ENCODE measurements around the gene SLC40A1. TPM values are rescaled to one million over a fixed set of nuclear protein-coding genes. Genes with fewer than 3 reads are reported as not detected.

The SLC40A1 gene
- total RNA-seq, 1 donor from 2014 or later, result 40.8 TPM

GRCh38 chr2:189527812-189528592 is 52.6 kb downstream of the SLC40A1 start:
- Histone ChIP-seq H3K27me3 (no peaks in the 10 kb centered on the region), H3K9me3 (no peaks in the 10 kb centered on the region), H3K4me3 (no peak overlapping the region), H3K36me3 (no peaks in the 10 kb centered on the region), H3K27ac (no peak overlapping the region), H3K4me1 (peaks cover 0 to 20% of the 10 kb centered on the region in 2 donors)
- intact Hi-C loops (cut with DNase I), result no loop called here
- TF ChIP-seq CTCF (IDR thresholded peaks at IDR 0.05), result no peak
- DNase-seq (ENCODE audit: low spot score in 2 of 2), result no peak

- H3K4me3 ChIP-seq, result peak overlapping the region in 1 of 2 donors; percentile 1
- H3K27ac ChIP-seq, result peak overlapping the region; percentile 1 to 24
- no peak for TF ChIP-seq CTCF (IDR thresholded peaks at IDR 0.05)
- peaks cover 0 to 26% of the 10 kb centered on the region in 2 donors for H3K4me1 ChIP-seq
- H3K27me3 ChIP-seq, result no peaks in the 10 kb centered on the region
- no peak for DNase-seq (ENCODE audit: low spot score in 2 of 2)
- H3K9me3 ChIP-seq, result no peaks in the 10 kb centered on the region
- H3K36me3 ChIP-seq, result no peaks in the 10 kb centered on the region
- intact Hi-C loops (cut with DNase I), result no loop called here
These were observed 53.4 kb downstream of the SLC40A1 start for GRCh38 chr2:189527041-189527750.

- H3K36me3 ChIP-seq, result no peaks in the 10 kb centered on the region
- H3K27ac ChIP-seq, result no peak overlapping the region
- TF ChIP-seq CTCF (IDR thresholded peaks at IDR 0.05), result no peak
- intact Hi-C loops (cut with DNase I), result no loop called here
- DNase-seq (ENCODE audit: low spot score in 2 of 2), result no peak
- no peak overlapping the region for H3K4me3 ChIP-seq
- H3K27me3 ChIP-seq, result no peaks in the 10 kb centered on the region
- no peaks in the 10 kb centered on the region for H3K9me3 ChIP-seq
- peaks cover 0 to 33% of the 10 kb centered on the region in 2 donors for H3K4me1 ChIP-seq
These were observed 54.3 kb downstream of the SLC40A1 start for GRCh38 chr2:189526241-189526640.

- Histone ChIP-seq H3K27ac (no peak overlapping the region), H3K9me3 (no peaks in the 10 kb centered on the region), H3K36me3 (no peaks in the 10 kb centered on the region), H3K4me1 (peaks cover 0 to 33% of the 10 kb centered on the region in 2 donors), H3K4me3 (no peak overlapping the region), H3K27me3 (no peaks in the 10 kb centered on the region)
- no peak for DNase-seq (ENCODE audit: low spot score in 2 of 2)
- intact Hi-C loops (cut with DNase I), result no loop called here
- TF ChIP-seq CTCF (IDR thresholded peaks at IDR 0.05), result no peak
These were observed 55.8 kb downstream of the SLC40A1 start for GRCh38 chr2:189524746-189525145.

GRCh38 chr2:189522435-189523151 is 58.0 kb downstream of the SLC40A1 start:
- Histone ChIP-seq H3K9me3 (no peaks in the 10 kb centered on the region), H3K4me3 (no peak overlapping the region), H3K4me1 (peaks cover 0 to 33% of the 10 kb centered on the region in 2 donors), H3K36me3 (no peaks in the 10 kb centered on the region), H3K27me3 (no peaks in the 10 kb centered on the region), H3K27ac (peak overlapping the region; percentile 63 to 71)
- intact Hi-C loops (cut with DNase I), result no loop called here
- DNase-seq (ENCODE audit: low spot score in 2 of 2), result no peak
- TF ChIP-seq CTCF (IDR thresholded peaks at IDR 0.05), result no peak
